ENCODE results near the gene RPL35. TPM values are rescaled to one million over a fixed set of nuclear protein-coding genes. Genes with fewer than 3 reads are reported as not detected.

Gene RPL35
- total and polyA plus RNA-seq, 2 of the 8 experiments (the other 6 are each of a cell fraction or from before 2014, with no cell fraction given), result 1,831 to 2,448 TPM

GRCh38 chr9:124881138-124881743, 19.5 kb upstream of the RPL35 start:
- H3K4me2 ChIP-seq (ENCODE audit: insufficient read depth in 1 of 2, low read depth in 2 of 2, low read length in 2 of 2), result no peak overlapping the region; a peak in 1 of 4 replicates
- 0 out of 2 replicates have a peak, but pooled peaks cover 2% of the 10 kb centered on the region for H3K79me1 ChIP-seq (ENCODE audit: low read depth, low read length)
- no peak overlapping the region for H2BK12ac ChIP-seq (ENCODE audit: low read depth, low read length)
- no peak overlapping the region for H3K4ac ChIP-seq (replicated peaks; ENCODE audit: insufficient read length, low read depth, low read length)
- WGBS, 2 experiments (ENCODE audit: extremely low coverage in 1 of 2, insufficient coverage in 1 of 2, insufficient read length in 1 of 2, insufficient replicate concordance in 2 of 2, low coverage in 1 of 2, low lambda C conversion rate in 2 of 2, missing lambda C conversion rate in 1 of 2), result 90% methylated on average over 16 of the region's 16 CpGs; no CpG with 5 or more reads in 1 of the 2 experiments
- 0 out of 2 replicates have a peak, but pooled peaks cover 4% of the 10 kb centered on the region for H3K23me2 ChIP-seq (ENCODE audit: low read depth, low read length)
- no peak overlapping the region for H3K56ac ChIP-seq (replicated peaks; ENCODE audit: insufficient read length, low read depth, low read length)
- no peak for FAIRE-seq
- no peak overlapping the region for H3K4me3 ChIP-seq (ENCODE audit: extremely low read depth in 1 of 4, insufficient read depth in 2 of 4, low read depth in 3 of 4, low read length in 4 of 4)
- H2AK5ac ChIP-seq (ENCODE audit: low read depth, low read length), result no peak overlapping the region
- H3K23ac ChIP-seq (ENCODE audit: insufficient read length), result no peak overlapping the region
- peaks cover 0 to 4% of the 10 kb centered on the region in 2 experiments for H4K20me1 ChIP-seq (replicated peaks in 1 of 2; ENCODE audit: control insufficient read depth in 1 of 2, insufficient read depth in 2 of 2, low read length in 2 of 2)
- no peaks in the 10 kb centered on the region for H3K79me2 ChIP-seq (ENCODE audit: control insufficient read depth in 1 of 2, insufficient read depth in 2 of 2, low read length in 2 of 2)
- H3K18ac ChIP-seq (ENCODE audit: extremely low read depth, low read length), result 0 out of 2 replicates have a peak overlapping the region, but pooled peaks have one; percentile 39
- no peak overlapping the region for H2AFZ ChIP-seq (ENCODE audit: low read length)
- H4K91ac ChIP-seq (replicated peaks; ENCODE audit: insufficient read length, low read length), result no peak overlapping the region
- peaks cover 5 to 18% (median 13%) of the 10 kb centered on the region in 4 experiments for H3K4me1 ChIP-seq (replicated peaks in 1 of 4; ENCODE audit: control insufficient read depth in 3 of 4, insufficient read depth in 4 of 4, low read length in 3 of 4)
- no peak overlapping the region for H3K27ac ChIP-seq (ENCODE audit: low read depth, low read length)
- no peak overlapping the region for H4K5ac ChIP-seq (ENCODE audit: insufficient read length, low read depth, low read length)
- H2BK15ac ChIP-seq (ENCODE audit: low read length), result peak overlapping the region; percentile 8; the same call in 1 of the 2 replicates
- ChIA-PET POLR2A (ENCODE audit: partially characterized antibody) (interaction anchor here (1.5 to 31.1 kb wide), 3 partner anchors 12 to 19 kb away, joined by 4 to 573 read pairs (median 7); partner anchors contain the start of genes ARPC5L, RPL35 and WDR38), CTCF (ENCODE audit: partially characterized antibody) (interaction anchor here (1.3 to 6.3 kb wide), 6 partner anchors 11 to 107 kb away, joined by 5 to 55 read pairs (median 10); partner anchors contain the start of genes NR6A1, OLFML2A and WDR38)
- no peak for DNase-seq (ENCODE audit: low read depth in 1 of 2, low spot score in 2 of 2)
- H3K14ac ChIP-seq (ENCODE audit: insufficient read length), result no peak overlapping the region
- TF ChIP-seq NANOG (IDR thresholded peaks at IDR 0.05; ENCODE audit: insufficient read depth, low read depth, low read length, poor library complexity, severe bottlenecking) (no peak), CEBPB (IDR thresholded peaks at IDR 0.05; ENCODE audit: low read depth, low read length) (no peak), SRF (IDR thresholded peaks at IDR 0.05; ENCODE audit: low read depth, low read length) (no peak)
- no peak overlapping the region for H4K8ac ChIP-seq (ENCODE audit: extremely low read depth, insufficient read depth, low read length)
- no peaks in the 10 kb centered on the region for H3K27me3 ChIP-seq (replicated peaks in 1 of 4; ENCODE audit: control insufficient read depth in 3 of 4, extremely low read depth in 1 of 4, insufficient read depth in 3 of 4, low read length in 3 of 4)
- H2BK5ac ChIP-seq (ENCODE audit: low read depth, low read length), result peak overlapping the region; percentile 61; the same call in 1 of the 2 replicates
- no peak overlapping the region for H3K9ac ChIP-seq (replicated peaks in 1 of 4; ENCODE audit: extremely low read depth in 1 of 4, low read depth in 3 of 4, low read length in 3 of 4)
- 0 out of 2 replicates have a peak overlapping the region, but pooled peaks have one; percentile 69 for H2BK20ac ChIP-seq (ENCODE audit: low read length)
- no peaks in the 10 kb centered on the region for H3K9me3 ChIP-seq (ENCODE audit: insufficient read depth in 2 of 2, low read depth in 1 of 2, low read length in 1 of 2)
- H3K36me3 ChIP-seq (ENCODE audit: control insufficient read depth in 2 of 4, insufficient read depth in 4 of 4, low read length in 3 of 4), result peaks cover 0 to 23% (median 5%) of the 10 kb centered on the region in 4 experiments; a peak in 3 of 8 replicates
- no peak overlapping the region for H2BK120ac ChIP-seq (replicated peaks; ENCODE audit: low read depth, low read length)
